Keratinocyte (primary cell): ENCODE measurements around the gene EGFL7.

Experiments used
- CTCF ChIP-seq, 3 experiments: IDR thresholded peaks in 1 of 3; conservative IDR thresholded peaks in 1 of 3; optimal IDR thresholded peaks in 1 of 3; 2 replicates in 2 of 3; 3 replicates in 1 of 3; pipeline versions ENCODE3 to v1.5.1; 2011; ENCODE audit warnings: low read length in 3 of 3, mild to moderate bottlenecking in 3 of 3, moderate library complexity in 2 of 3, control low read depth in 1 of 3, inconsistent platforms in 1 of 3; ENCODE audit not compliant: insufficient read depth in 2 of 3; ENCODE audit errors: extremely low read depth in 1 of 3
- EZH2 ChIP-seq: IDR thresholded peaks from one replicate; pipeline ENCODE4 v1.6.1; 2012; ENCODE audit warnings: inconsistent platforms, mild to moderate bottlenecking, low read length, moderate library complexity

DNA sequence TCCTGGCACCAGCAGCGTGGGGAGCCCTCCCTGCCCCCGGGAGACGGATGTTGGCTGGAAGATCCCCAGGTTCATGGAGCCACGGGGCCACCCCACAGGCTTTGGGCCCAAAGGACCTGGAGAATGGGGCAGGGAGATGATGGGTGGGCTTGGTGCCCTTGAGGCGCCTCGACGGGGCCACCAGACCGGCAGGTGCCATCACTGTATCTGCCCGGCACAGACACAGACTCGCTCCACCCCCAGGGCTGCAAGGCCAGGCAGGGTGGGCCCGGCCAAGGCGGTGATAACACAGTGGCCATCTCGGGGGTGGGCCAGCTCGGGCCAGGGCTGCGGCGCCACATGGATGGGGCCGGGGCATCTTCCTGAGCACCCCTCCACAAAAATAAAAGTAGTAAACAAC is 35.0 kb upstream of the EGFL7 start:
- no peak for TF ChIP-seq CTCF (optimal IDR thresholded peaks at IDR 0.05 in 1 of 3, IDR thresholded peaks at IDR 0.05 in 1 of 3, conservative IDR thresholded peaks at IDR 0.05 in 1 of 3; ENCODE audit: extremely low read depth in 1 of 3, insufficient read depth in 2 of 3, low read length in 3 of 3)
- no peak for TF ChIP-seq EZH2
